HG03565 (cell line): ENCODE measurements around the gene PYCARD.

ENCODE experiments used
- ATAC-seq: cut with Tn5 transposase; IDR thresholded peaks from one replicate; pipeline ENCODE4 v1.9.1; 2021; ENCODE audit warnings: mild to moderate bottlenecking, moderate library complexity; ENCODE audit not compliant: unreplicated experiment

The PYCARD gene

DNA sequence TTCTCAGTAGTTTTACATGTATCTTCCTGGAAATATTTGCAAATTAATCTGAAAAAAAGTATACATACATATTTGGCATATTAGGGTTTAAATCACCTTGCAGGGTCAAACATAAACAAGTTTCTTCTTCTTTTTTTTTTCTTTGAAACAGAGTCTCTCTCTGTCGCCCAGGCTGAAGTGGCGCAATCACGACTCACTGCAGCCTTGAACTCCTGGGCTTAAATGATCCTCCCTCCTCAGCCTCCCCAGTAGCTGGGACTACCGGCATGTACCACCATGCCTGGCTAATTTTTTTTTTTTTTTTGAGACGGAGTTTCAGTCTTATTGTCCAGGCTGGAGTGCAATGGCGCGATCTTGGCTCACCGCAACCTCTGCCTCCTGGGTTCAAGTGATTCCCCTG, 35.2 kb downstream of the PYCARD start:
- ATAC-seq = no peak

GRCh38 chr16:31157136-31157535, 45.4 kb downstream of the PYCARD start:
- ATAC-seq = no peak
